Naive thymus-derived CD4-positive, alpha-beta T cell (primary cell): Measurements from ENCODE around the gene ITGAL. TPM values are rescaled to one million over a fixed set of nuclear protein-coding genes. Genes with fewer than 3 reads are reported as not detected.

ENCODE experiments used
- ATAC-seq: fragments of 150-1000 bp; cut with Tn5 transposase; 2 replicates; pipeline ENCODE4 v1.10.0; 2021; ENCODE audit warnings: mild to moderate bottlenecking, moderate library complexity
- CTCF ChIA-PET: fragments of 350-600 bp; sonication (Branson Sonifier 250); formaldehyde crosslinking; loops from one replicate; lab custom pipeline; 2021; ENCODE audit warnings: antibody characterized with exemption; lab: Charles Lee
- POLR2A ChIA-PET: fragments of 350-600 bp; sonication (Branson Sonifier 250); formaldehyde crosslinking; loops from one replicate; lab custom pipeline; 2021; ENCODE audit warnings: antibody characterized with exemption, inconsistent platforms; lab: Charles Lee
- DNase-seq, 9 donors: peaks; one replicate each; pipeline versions ENCODE4 v3.0.0 to v3.0.0-alpha.2; 2020 to 2022; ENCODE audit warnings: mixed read lengths in 1 of 9
- H3K27ac ChIP-seq: one replicate; pipeline ENCODE4 v1.7.0; 2013; ENCODE audit warnings: mild to moderate bottlenecking, low read depth, low read length, moderate library complexity
- H3K27me3 ChIP-seq, 2 donors: one replicate each; pipeline ENCODE4 v1.7.0; 2013; ENCODE audit warnings: low read length in 2 of 2, mild to moderate bottlenecking in 2 of 2, moderate library complexity in 2 of 2; ENCODE audit not compliant: control insufficient read depth in 2 of 2, insufficient read depth in 2 of 2
- H3K36me3 ChIP-seq, 3 experiments: 1 replicate in 2 of 3; 2 replicates in 1 of 3; pipeline ENCODE4 v1.7.0; 2013; ENCODE audit warnings: low read length in 3 of 3, mild to moderate bottlenecking in 3 of 3, moderate library complexity in 1 of 3; ENCODE audit not compliant: insufficient read depth in 3 of 3, control insufficient read depth in 2 of 3
- H3K4me1 ChIP-seq, 2 donors: one replicate each; pipeline ENCODE4 v1.7.0; 2013; ENCODE audit warnings: low read length in 2 of 2, mild to moderate bottlenecking in 2 of 2, moderate library complexity in 1 of 2; ENCODE audit not compliant: control insufficient read depth in 2 of 2, insufficient read depth in 2 of 2
- H3K4me3 ChIP-seq: 2 replicates; pipeline ENCODE4 v1.7.0; 2013; ENCODE audit warnings: mild to moderate bottlenecking, low read length
- H3K9me3 ChIP-seq, 3 experiments: 1 replicate in 2 of 3; 2 replicates in 1 of 3; pipeline ENCODE4 v1.7.0; 2013; ENCODE audit warnings: low read length in 3 of 3; ENCODE audit not compliant: control insufficient read depth in 2 of 3
- H3K27ac Mint-ChIP-seq, 9 donors: one replicate each; pipeline ENCODE4 v1.8.0; 2020 to 2022; ENCODE audit warnings: mixed read lengths in 9 of 9, mild to moderate bottlenecking in 8 of 9, moderate library complexity in 5 of 9, inconsistent platforms in 2 of 9
- H3K27me3 Mint-ChIP-seq, 5 donors: one replicate each; pipeline ENCODE4 v1.8.0; 2021 to 2022; ENCODE audit warnings: mixed read lengths in 5 of 5, mild to moderate bottlenecking in 1 of 5
- H3K36me3 Mint-ChIP-seq, 5 donors: one replicate each; pipeline ENCODE4 v1.8.0; 2020 to 2022; ENCODE audit warnings: mixed read lengths in 5 of 5, mild to moderate bottlenecking in 3 of 5, inconsistent platforms in 1 of 5
- H3K4me1 Mint-ChIP-seq, 7 donors: one replicate each; pipeline ENCODE4 v1.8.0; 2020 to 2022; ENCODE audit warnings: mixed read lengths in 7 of 7, mild to moderate bottlenecking in 3 of 7, inconsistent platforms in 1 of 7
- H3K4me3 Mint-ChIP-seq, 10 donors: one replicate each; pipeline ENCODE4 v1.8.0; 2020 to 2022; ENCODE audit warnings: mild to moderate bottlenecking in 10 of 10, mixed read lengths in 10 of 10, moderate library complexity in 6 of 10, inconsistent platforms in 2 of 10
- H3K9me3 Mint-ChIP-seq, 11 donors: one replicate each; pipeline ENCODE4 v1.8.0; 2020 to 2022; ENCODE audit warnings: mixed read lengths in 11 of 11, mild to moderate bottlenecking in 4 of 11, inconsistent platforms in 1 of 11, moderate library complexity in 1 of 11
- intact Hi-C, 2 donors: fragments of 100-400 bp; cut with micrococcal nuclease; formaldehyde crosslinking; loops; one replicate each; pipeline ENCODE4 v1.15.1; 2023
- microRNA-seq: library from miRNA; unstranded; fragments of <30 nt; microRNA quantifications from one replicate; pipeline ENCODE4 v1.2.0, GENCODE V29; 2022; ENCODE audit warnings: borderline microRNAs expressed
- polyA plus RNA-seq, 2 donors: library from polyadenylated mRNA; unstranded; fragments of 300-500 nt; fragmentation: Illumina TruSeq; gene quantifications; one replicate each; pipeline ENCODE4 v1.2.3, GENCODE V29; 2021
- total RNA-seq, 6 experiments: library from RNA in 5 of 6; stranded (reverse) in 5 of 6; gene quantifications; 1 replicate in 5 of 6; 2 replicates in 1 of 6; pipeline ENCODE4 v1.2.3 and lab custom pipeline; 2021 to 2026

Gene ITGAL
- total and polyA plus RNA-seq, 7 experiments from 2014 or later = 110 to 629 (median 411) TPM

- ChIA-PET CTCF (interaction anchor here (0.8 to 2.1 kb wide), 7 partner anchors 10 to 142 kb away, joined by 3 to 11 read pairs (median 5); partner anchors contain the start of genes DCTPP1 and ZNF764), POLR2A (interaction anchor here (0.6 to 3.7 kb wide), 38 partner anchors 10 to 622 kb away, joined by 3 to 149 read pairs (median 4); partner anchors contain the start of genes CORO1A, DCTPP1, FBRS and PRR14)
- Mint-ChIP-seq H3K27me3 (no peaks in the 10 kb centered on the region), H3K36me3 (peaks cover 0 to 9% (median 0%) of the 10 kb centered on the region in 5 donors), H3K4me1 (peaks cover 20 to 54% (median 42%) of the 10 kb centered on the region in 7 donors), H3K4me3 (peak within 1 kb of the TSS; percentile 87 to 98 (median 90)), H3K27ac (peak within 1 kb of the TSS; percentile 92 to 98 (median 95)), H3K9me3 (no peaks in the 10 kb centered on the region)
- Histone ChIP-seq H3K9me3 (no peaks in the 10 kb centered on the region), H3K27me3 (no peaks in the 10 kb centered on the region), H3K27ac (peak within 1 kb of the TSS; percentile 94), H3K4me1 (peaks cover 36 to 38% of the 10 kb centered on the region in 2 donors), H3K36me3 (no peaks in the 10 kb centered on the region), H3K4me3 (peak within 1 kb of the TSS; percentile 88)
- DNase-seq (peak; percentile 74 to 99 (median 97)), ATAC-seq (peak; percentile 89)
- intact Hi-C loops = loop anchor here (1.0 to 2.0 kb wide), 13 partner anchors 13 to 386 kb away; partner anchors contain the start of genes DCTPP1 (in 2 of the 2), FBRS (in 2 of the 2), PRR14 (in 2 of the 2) and ZNF768 (in 2 of the 2)
Measured at GRCh38 chr16:30571445-30572322, 99.1 kb downstream of the ITGAL start, which contains the start of gene ZNF688. ZNF688 (minus strand) TSS chr16:30571714; CDS start chr16:30571629, 85 bp downstream.

Small RNAs within 50 kb of the gene (microRNA-seq; reads per million reads assigned to microRNA genes)
- 6.7 reads per million, percentile 8 among the genes with 10 or more reads in this experiment for gene MIR4518

Other genes with a start within 250 kb of the ITGAL start
- 10 to 100 TPM; 13.3 to 33.3 (median 14.4) TPM for gene NPIPB13, start 224.3 kb upstream of the ITGAL start, total RNA-seq
- gene NPIPB13, start 224.3 kb upstream of the ITGAL start, polyA plus RNA-seq = 1 to 10 TPM in 1 of 2 donors, under 1 TPM in 1; 0.85 to 2.6 TPM
- 10 to 100 TPM; 37.5 to 77.0 (median 64.6) TPM for gene CD2BP2, start 117.4 kb upstream of the ITGAL start, total RNA-seq
- 10 to 100 TPM; 18.7 to 24.4 TPM for gene CD2BP2, start 117.4 kb upstream of the ITGAL start, polyA plus RNA-seq
- gene TBC1D10B, start 102.2 kb upstream of the ITGAL start, total RNA-seq = 10 to 100 TPM; 23.2 to 70.0 (median 45.2) TPM
- 10 to 100 TPM in 1 of 2 donors, 1 to 10 TPM in 1; 7.6 to 13.6 TPM for gene TBC1D10B, start 102.2 kb upstream of the ITGAL start, polyA plus RNA-seq
- 1 to 10 TPM in 2 of 5 experiments, under 1 TPM in 1, not detected in 2; 0.87 to 2.0 (median 1.6) TPM for gene MYL11, start 97.9 kb upstream of the ITGAL start, total RNA-seq
- gene MYL11, start 97.9 kb upstream of the ITGAL start, polyA plus RNA-seq = not detected
- gene SEPTIN1, start 90.2 kb upstream of the ITGAL start, total RNA-seq = 100 to 1,000 TPM; 176 to 355 (median 183) TPM
- 100 to 1,000 TPM; 221 to 257 TPM for gene SEPTIN1, start 90.2 kb upstream of the ITGAL start, polyA plus RNA-seq
- 10 to 100 TPM in 3 of 5 experiments, 1 to 10 TPM in 2; 6.0 to 16.0 (median 15.6) TPM for gene ZNF48, start 77.3 kb upstream of the ITGAL start, total RNA-seq
- gene ZNF48, start 77.3 kb upstream of the ITGAL start, polyA plus RNA-seq = 10 to 100 TPM in 1 of 2 donors, 1 to 10 TPM in 1; 6.0 to 10.9 TPM
- gene ZNF771, start 65.1 kb upstream of the ITGAL start, total RNA-seq = 1 to 10 TPM; 1.2 to 9.0 (median 4.5) TPM
- gene ZNF771, start 65.1 kb upstream of the ITGAL start, polyA plus RNA-seq = 1 to 10 TPM; 3.1 to 9.4 TPM
- gene DCTPP1, start 42.7 kb upstream of the ITGAL start, total RNA-seq = 10 to 100 TPM; 11.6 to 74.1 (median 13.8) TPM
- 10 to 100 TPM; 75.0 to 81.1 TPM for gene DCTPP1, start 42.7 kb upstream of the ITGAL start, polyA plus RNA-seq
- 10 to 100 TPM; 20.9 to 69.6 (median 47.1) TPM for gene SEPHS2, start 26.9 kb upstream of the ITGAL start, total RNA-seq
- gene SEPHS2, start 26.9 kb upstream of the ITGAL start, polyA plus RNA-seq = 10 to 100 TPM; 61.2 to 83.9 TPM
- gene ZNF768, start 53.8 kb downstream of the ITGAL start, total RNA-seq = 1 to 10 TPM; 6.0 to 8.5 (median 7.3) TPM
- 1 to 10 TPM; 1.6 to 2.4 TPM for gene ZNF768, start 53.8 kb downstream of the ITGAL start, polyA plus RNA-seq
- 10 to 100 TPM in 4 of 5 experiments, 1 to 10 TPM in 1; 9.1 to 17.4 (median 13.8) TPM for gene ZNF747, start 62.1 kb downstream of the ITGAL start, total RNA-seq
- 10 to 100 TPM in 1 of 2 donors, 1 to 10 TPM in 1; 8.9 to 11.7 TPM for gene ZNF747, start 62.1 kb downstream of the ITGAL start, polyA plus RNA-seq
- 10 to 100 TPM; 11.9 to 20.9 (median 19.3) TPM for gene ZNF764, start 85.6 kb downstream of the ITGAL start, total RNA-seq
- 1 to 10 TPM; 4.5 to 6.8 TPM for gene ZNF764, start 85.6 kb downstream of the ITGAL start, polyA plus RNA-seq
- 10 to 100 TPM in 4 of 5 experiments, 1 to 10 TPM in 1; 8.8 to 24.3 (median 16.3) TPM for gene ZNF688, start 99.0 kb downstream of the ITGAL start, total RNA-seq
- gene ZNF688, start 99.0 kb downstream of the ITGAL start, polyA plus RNA-seq = 10 to 100 TPM; 29.7 to 33.2 TPM
- gene ZNF785, start 113.0 kb downstream of the ITGAL start, total RNA-seq = 10 to 100 TPM; 10.2 to 37.1 (median 21.4) TPM
- gene ZNF785, start 113.0 kb downstream of the ITGAL start, polyA plus RNA-seq = 1 to 10 TPM; 2.6 to 4.4 TPM
- gene ZNF689, start 137.6 kb downstream of the ITGAL start, total RNA-seq = 10 to 100 TPM in 4 of 5 experiments, 1 to 10 TPM in 1; 6.8 to 14.6 (median 12.4) TPM
- 10 to 100 TPM; 11.5 to 15.6 TPM for gene ZNF689, start 137.6 kb downstream of the ITGAL start, polyA plus RNA-seq
- gene PRR14, start 178.2 kb downstream of the ITGAL start, total RNA-seq = 10 to 100 TPM; 57.6 to 91.9 (median 82.5) TPM
- 10 to 100 TPM; 13.3 to 20.9 TPM for gene PRR14, start 178.2 kb downstream of the ITGAL start, polyA plus RNA-seq
- 100 to 1,000 TPM; 143 to 174 (median 164) TPM for gene FBRS, start 185.7 kb downstream of the ITGAL start, total RNA-seq
- 1 to 10 TPM; 2.6 to 5.0 TPM for gene FBRS, start 185.7 kb downstream of the ITGAL start, polyA plus RNA-seq
- 100 to 1,000 TPM in 2 of 5 experiments, 10 to 100 TPM in 3; 82.6 to 111 (median 97.5) TPM for gene SRCAP, start 226.4 kb downstream of the ITGAL start, total RNA-seq
- gene SRCAP, start 226.4 kb downstream of the ITGAL start, polyA plus RNA-seq = 10 to 100 TPM; 11.8 to 40.5 TPM